Breast epithelium (tissue), 4 donors: ENCODE data around the gene PLXND1. TPM values are rescaled to one million over a fixed set of nuclear protein-coding genes. Genes with fewer than 3 reads are reported as not detected.

Experiments
- DNase-seq, 2 donors: peaks; one replicate each; pipeline ENCODE4 v3.0.0-alpha.2; 2019; ENCODE audit warnings: low spot score in 2 of 2
- H3K27ac ChIP-seq, 2 donors: fragments of 200-600 bp; sonication (generic) in 1 of 2; one replicate each; pipeline ENCODE4 v1.5.1; 2016 to 2019; ENCODE audit warnings: mild to moderate bottlenecking in 1 of 2
- H3K27me3 ChIP-seq, 2 donors: fragments of 200-600 bp; sonication (generic) in 1 of 2; one replicate each; pipeline versions ENCODE4 v1.5.1 to v1.6.0; 2017 to 2019; ENCODE audit warnings: control low read depth in 1 of 2, mild to moderate bottlenecking in 1 of 2
- H3K36me3 ChIP-seq: fragments of 200-600 bp; one replicate; pipeline ENCODE4 v1.5.1; 2019
- H3K4me1 ChIP-seq, 2 donors: fragments of 200-600 bp; sonication (generic); one replicate each; pipeline ENCODE4 v1.5.1; 2016 to 2019; ENCODE audit warnings: control low read depth in 1 of 2
- H3K4me3 ChIP-seq, 3 donors: fragments of 200-600 bp; sonication (generic); 1 replicate in 2 of 3; 2 replicates in 1 of 3; pipeline ENCODE4 v1.5.1; 2016 to 2019; ENCODE audit warnings: mild to moderate bottlenecking in 3 of 3, moderate library complexity in 2 of 3
- H3K9me3 ChIP-seq, 2 donors: fragments of 200-600 bp; sonication (generic) in 1 of 2; one replicate each; pipeline ENCODE4 v1.5.1; 2016 to 2019; ENCODE audit warnings: control low read depth in 1 of 2
- POLR2A ChIP-seq: fragments of 450-650 bp; IDR thresholded peaks from one replicate; pipeline ENCODE4 v1.6.1; 2016; ENCODE audit warnings: antibody characterized with exemption, mild to moderate bottlenecking, moderate library complexity
- POLR2AphosphoS5 ChIP-seq, 3 donors: sonication (generic); formaldehyde crosslinking; IDR thresholded peaks; one replicate each; pipeline ENCODE4 v1.6.1; 2017; ENCODE audit warnings: antibody characterized with exemption in 3 of 3
- intact Hi-C: fragments of 100-400 bp; cut with DNase I; formaldehyde crosslinking; loops from one replicate; pipeline ENCODE4 v1.15.1; 2023; ENCODE audit warnings: low total_unique reads
- total RNA-seq, 3 donors: library from RNA; depleted of rRNA; stranded (reverse); fragments of >200 nt; gene quantifications; one replicate each; pipeline ENCODE4 v1.1.0, GENCODE V29; 2016
- TF ChIP-seq, protein P1 (sequence below), 3 donors: fragments of 450-650 bp; IDR thresholded peaks; one replicate each; pipeline ENCODE4 v1.5.1; 2016 to 2017; ENCODE audit warnings: antibody characterized with exemption in 3 of 3, mild to moderate bottlenecking in 3 of 3, moderate library complexity in 3 of 3

PLXND1 gene
- total RNA-seq, 3 donors from 2014 or later = 53.6 to 187 (median 118) TPM

DNA sequence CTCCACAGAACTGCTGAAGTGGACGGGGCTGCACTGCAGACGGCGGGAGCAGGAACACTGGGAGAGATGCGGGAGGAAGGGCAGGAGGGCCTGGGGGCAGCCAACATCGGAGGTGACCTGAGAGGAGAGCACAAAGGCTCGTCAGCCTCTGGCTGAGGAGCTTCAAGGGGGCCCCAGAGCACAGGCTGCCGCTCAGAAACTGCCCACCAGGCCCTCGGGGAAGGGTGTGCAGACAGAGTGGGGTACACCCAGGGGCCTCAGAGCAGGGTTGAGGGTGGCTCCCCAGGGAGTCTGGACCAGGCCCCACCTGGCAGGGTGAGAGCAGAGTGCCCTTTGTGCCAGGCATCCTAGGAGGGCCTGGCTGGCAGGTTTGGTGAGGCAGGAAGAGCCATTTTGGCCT is 92.8 kb downstream of the PLXND1 start:
- no peak overlapping the region for H3K27ac ChIP-seq
- H3K9me3 ChIP-seq = no peaks in the 10 kb centered on the region
- intact Hi-C loops = no loop called here
- DNase-seq = no peak
- no peaks in the 10 kb centered on the region for H3K27me3 ChIP-seq
- H3K4me1 ChIP-seq = no peaks in the 10 kb centered on the region
- TF ChIP-seq, protein P1, sequence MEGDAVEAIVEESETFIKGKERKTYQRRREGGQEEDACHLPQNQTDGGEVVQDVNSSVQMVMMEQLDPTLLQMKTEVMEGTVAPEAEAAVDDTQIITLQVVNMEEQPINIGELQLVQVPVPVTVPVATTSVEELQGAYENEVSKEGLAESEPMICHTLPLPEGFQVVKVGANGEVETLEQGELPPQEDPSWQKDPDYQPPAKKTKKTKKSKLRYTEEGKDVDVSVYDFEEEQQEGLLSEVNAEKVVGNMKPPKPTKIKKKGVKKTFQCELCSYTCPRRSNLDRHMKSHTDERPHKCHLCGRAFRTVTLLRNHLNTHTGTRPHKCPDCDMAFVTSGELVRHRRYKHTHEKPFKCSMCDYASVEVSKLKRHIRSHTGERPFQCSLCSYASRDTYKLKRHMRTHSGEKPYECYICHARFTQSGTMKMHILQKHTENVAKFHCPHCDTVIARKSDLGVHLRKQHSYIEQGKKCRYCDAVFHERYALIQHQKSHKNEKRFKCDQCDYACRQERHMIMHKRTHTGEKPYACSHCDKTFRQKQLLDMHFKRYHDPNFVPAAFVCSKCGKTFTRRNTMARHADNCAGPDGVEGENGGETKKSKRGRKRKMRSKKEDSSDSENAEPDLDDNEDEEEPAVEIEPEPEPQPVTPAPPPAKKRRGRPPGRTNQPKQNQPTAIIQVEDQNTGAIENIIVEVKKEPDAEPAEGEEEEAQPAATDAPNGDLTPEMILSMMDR (IDR thresholded peaks at IDR 0.05) = no peak
- TF ChIP-seq POLR2AphosphoS5 (IDR thresholded peaks at IDR 0.05) (no peak), POLR2A (no peak)
- H3K36me3 ChIP-seq = no peaks in the 10 kb centered on the region
- no peak overlapping the region for H3K4me3 ChIP-seq

GRCh38 chr3:129512595-129512994 is 93.9 kb downstream of the PLXND1 start:
- DNase-seq = peak in 1 of 2 donors; percentile 59
- intact Hi-C loops = no loop called here
- TF ChIP-seq, protein P1 (IDR thresholded peaks at IDR 0.05) = no peak
- no peak for TF ChIP-seq POLR2AphosphoS5 (IDR thresholded peaks at IDR 0.05)
- H3K36me3 ChIP-seq = no peaks in the 10 kb centered on the region
- no peak overlapping the region for H3K27ac ChIP-seq
- H3K4me3 ChIP-seq = no peak overlapping the region
- no peaks in the 10 kb centered on the region for H3K4me1 ChIP-seq
- H3K27me3 ChIP-seq = no peaks in the 10 kb centered on the region
- H3K9me3 ChIP-seq = no peaks in the 10 kb centered on the region

GRCh38 chr3:129507181-129507831 is 99.2 kb downstream of the PLXND1 start:
- TF ChIP-seq, protein P1 (IDR thresholded peaks at IDR 0.05) = no peak
- TF ChIP-seq POLR2A (no peak), POLR2AphosphoS5 (IDR thresholded peaks at IDR 0.05) (no peak)
- peak in 1 of 2 donors; percentile 63 for DNase-seq
- Histone ChIP-seq H3K36me3 (no peaks in the 10 kb centered on the region), H3K4me3 (no peak overlapping the region), H3K9me3 (no peaks in the 10 kb centered on the region), H3K27ac (peak overlapping the region; percentile 55 to 81), H3K27me3 (no peaks in the 10 kb centered on the region), H3K4me1 (peaks cover 0 to 10% of the 10 kb centered on the region in 2 donors)
- intact Hi-C loops = no loop called here

DNA sequence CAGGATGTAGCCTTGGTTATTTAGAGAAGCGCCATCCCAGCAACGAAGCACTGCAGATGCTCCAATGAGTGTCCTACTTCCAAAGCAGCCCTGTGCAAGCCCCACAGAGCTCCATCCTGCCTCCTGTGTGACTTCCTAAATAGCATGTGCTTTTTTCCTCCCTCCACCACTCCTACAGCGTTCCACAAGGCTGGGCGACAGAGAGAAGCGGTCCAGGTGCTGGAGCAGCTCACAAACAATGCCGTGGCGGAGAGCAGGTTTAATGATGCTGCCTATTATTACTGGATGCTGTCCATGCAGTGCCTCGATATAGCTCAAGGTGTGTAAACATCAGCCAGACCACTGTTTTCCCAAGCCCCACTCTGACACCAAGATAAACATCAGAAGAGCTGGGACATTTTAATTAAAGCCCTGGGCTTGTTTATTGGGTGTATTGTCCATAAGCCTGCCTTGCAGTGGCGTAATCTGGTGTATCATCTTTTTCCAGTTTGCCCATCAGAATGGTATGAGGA is 100.2 kb downstream of the PLXND1 start:
- intact Hi-C loops = no loop called here
- Histone ChIP-seq H3K27me3 (no peaks in the 10 kb centered on the region), H3K4me3 (no peak overlapping the region), H3K27ac (peak overlapping the region in 1 of 2 donors; percentile 8), H3K4me1 (peaks cover 0 to 10% of the 10 kb centered on the region in 2 donors), H3K9me3 (no peaks in the 10 kb centered on the region), H3K36me3 (no peaks in the 10 kb centered on the region)
- DNase-seq = peak in 1 of 2 donors; percentile 71
- TF ChIP-seq, protein P1 (IDR thresholded peaks at IDR 0.05) = no peak
- TF ChIP-seq POLR2AphosphoS5 (IDR thresholded peaks at IDR 0.05) (peak in 1 of 3 donors; percentile 18), POLR2A (no peak)

DNA sequence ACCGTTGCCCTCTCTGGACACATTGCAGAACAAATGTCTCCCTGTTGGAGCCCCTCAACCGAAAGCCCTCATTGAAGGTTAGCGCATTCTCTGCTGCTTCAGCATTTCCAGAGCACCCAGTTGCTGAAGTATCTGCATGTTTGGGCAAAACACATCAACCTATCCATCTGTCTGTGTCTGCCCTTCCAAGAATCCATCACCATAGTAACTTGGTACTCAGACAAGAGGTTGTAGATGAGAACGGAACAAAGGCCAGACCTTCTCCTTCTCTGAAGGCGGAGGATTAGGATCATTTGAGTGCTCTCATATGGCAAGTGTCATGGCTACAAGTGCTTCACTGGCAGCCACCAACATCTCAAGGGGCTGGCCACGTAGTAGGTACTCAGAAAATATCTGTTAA is 101.1 kb downstream of the PLXND1 start:
- peak overlapping the region in 1 of 2 donors; percentile 29 for H3K27ac ChIP-seq
- H3K36me3 ChIP-seq = no peaks in the 10 kb centered on the region
- peaks cover 0 to 10% of the 10 kb centered on the region in 2 donors for H3K4me1 ChIP-seq
- no peaks in the 10 kb centered on the region for H3K9me3 ChIP-seq
- TF ChIP-seq POLR2A (no peak), POLR2AphosphoS5 (IDR thresholded peaks at IDR 0.05) (no peak)
- TF ChIP-seq, protein P1 (IDR thresholded peaks at IDR 0.05) = no peak
- DNase-seq = no peak
- intact Hi-C loops = no loop called here
- no peaks in the 10 kb centered on the region for H3K27me3 ChIP-seq
- no peak overlapping the region for H3K4me3 ChIP-seq
